SK-N-SH treated with all-trans-retinoic acid at 6 μM for 48 hours (cell line): Measurements from ENCODE around the gene DYSF.
"Not testable (repeated sequence)": the region's sequence is repeated elsewhere in the genome, so short reads cannot be mapped to it uniquely, and the experiment has no call there.

Source experiments
- ATAC-seq: fragments of 200-7000 bp; cut with Tn5 transposase; 3 replicates; pipeline ENCODE4 v1.9.1; 2020; ENCODE audit warnings: mild to moderate bottlenecking, moderate library complexity
- BACH2 ChIP-seq: fragments of 250-450 bp; sonication (Bioruptor Pico); IDR thresholded peaks from 2 replicates; pipeline ENCODE4 v1.9.0; 2021; ENCODE audit warnings: mild to moderate bottlenecking, borderline replicate concordance
- ISL1 ChIP-seq: fragments of 250-450 bp; sonication (Bioruptor Pico); IDR thresholded peaks from 2 replicates; pipeline ENCODE4 v2.1.2; 2022; ENCODE audit warnings: mild to moderate bottlenecking, moderate library complexity
- OSR1 ChIP-seq: fragments of 250-450 bp; sonication (Bioruptor Pico); IDR thresholded peaks from 2 replicates; pipeline ENCODE4 v1.8.0; 2022; ENCODE audit warnings: moderate library complexity, mild to moderate bottlenecking, inconsistent platforms
- PATZ1 ChIP-seq: fragments of 250-450 bp; sonication (Bioruptor Pico); IDR thresholded peaks from 2 replicates; pipeline ENCODE4 v1.8.0; 2020; ENCODE audit warnings: mild to moderate bottlenecking, moderate library complexity, borderline replicate concordance
- PPARA ChIP-seq: fragments of 250-450 bp; sonication (Bioruptor Pico); IDR thresholded peaks from 2 replicates; pipeline ENCODE4 v1.5.0; 2020; ENCODE audit warnings: mild to moderate bottlenecking, borderline replicate concordance
- SNAI2 ChIP-seq: fragments of 250-450 bp; sonication (Bioruptor Pico); IDR thresholded peaks from 2 replicates; pipeline ENCODE4 v1.5.0; 2020; ENCODE audit warnings: mild to moderate bottlenecking, moderate library complexity
- TCF4 ChIP-seq: fragments of 250-450 bp; sonication (Bioruptor Pico); IDR thresholded peaks from 2 replicates; pipeline ENCODE4 v1.8.0; 2021; ENCODE audit warnings: mild to moderate bottlenecking, moderate library complexity, borderline replicate concordance
- TOX ChIP-seq: fragments of 250-450 bp; sonication (Bioruptor Pico); IDR thresholded peaks from 2 replicates; pipeline ENCODE4 v1.8.0; 2021; ENCODE audit warnings: mild to moderate bottlenecking, moderate library complexity, borderline replicate concordance
- ZC3H10 ChIP-seq: fragments of 250-450 bp; sonication (Bioruptor Pico); IDR thresholded peaks from 2 replicates; pipeline ENCODE4 v1.5.1; 2021; ENCODE audit warnings: mild to moderate bottlenecking, moderate library complexity
- ZFP3 ChIP-seq: fragments of 250-450 bp; sonication (Bioruptor Pico); IDR thresholded peaks from 2 replicates; pipeline ENCODE4 v1.5.0; 2020; ENCODE audit warnings: mild to moderate bottlenecking, moderate library complexity
- ZFP30 ChIP-seq: fragments of 450-650 bp; formaldehyde crosslinking; IDR thresholded peaks from 2 replicates; pipeline ENCODE4 v1.5.0; 2022; ENCODE audit warnings: mild to moderate bottlenecking, moderate library complexity
- ZNF565 ChIP-seq: fragments of 450-650 bp; formaldehyde crosslinking; conservative IDR thresholded peaks from 2 replicates; pipeline ENCODE4 v1.5.0; 2020; ENCODE audit warnings: low read depth, mild to moderate bottlenecking, moderate library complexity
- ZNF70 ChIP-seq: fragments of 450-650 bp; formaldehyde crosslinking; IDR thresholded peaks from 2 replicates; pipeline ENCODE4 v1.5.0; 2020; ENCODE audit warnings: mild to moderate bottlenecking, moderate library complexity
- ZNF8 ChIP-seq: fragments of 450-650 bp; formaldehyde crosslinking; IDR thresholded peaks from 2 replicates; pipeline ENCODE4 v1.5.0; 2020; ENCODE audit warnings: mild to moderate bottlenecking, moderate library complexity
- TF ChIP-seq, protein P1 (sequence below): fragments of 250-450 bp; sonication (Bioruptor Pico); IDR thresholded peaks from 2 replicates; pipeline ENCODE4 v1.5.1; 2020; ENCODE audit warnings: low read depth, mild to moderate bottlenecking, moderate library complexity
- TF ChIP-seq, protein P2 (sequence below): fragments of 250-450 bp; sonication (Bioruptor Pico); IDR thresholded peaks from 2 replicates; pipeline ENCODE4 v1.5.1; 2021; ENCODE audit warnings: mild to moderate bottlenecking, moderate library complexity
- TF ChIP-seq, protein P3 (sequence below): fragments of 250-450 bp; sonication (Bioruptor Pico); IDR thresholded peaks from 2 replicates; pipeline ENCODE4 v1.8.0; 2021; ENCODE audit warnings: low read depth, mild to moderate bottlenecking, moderate library complexity, borderline replicate concordance

DYSF gene

DNA sequence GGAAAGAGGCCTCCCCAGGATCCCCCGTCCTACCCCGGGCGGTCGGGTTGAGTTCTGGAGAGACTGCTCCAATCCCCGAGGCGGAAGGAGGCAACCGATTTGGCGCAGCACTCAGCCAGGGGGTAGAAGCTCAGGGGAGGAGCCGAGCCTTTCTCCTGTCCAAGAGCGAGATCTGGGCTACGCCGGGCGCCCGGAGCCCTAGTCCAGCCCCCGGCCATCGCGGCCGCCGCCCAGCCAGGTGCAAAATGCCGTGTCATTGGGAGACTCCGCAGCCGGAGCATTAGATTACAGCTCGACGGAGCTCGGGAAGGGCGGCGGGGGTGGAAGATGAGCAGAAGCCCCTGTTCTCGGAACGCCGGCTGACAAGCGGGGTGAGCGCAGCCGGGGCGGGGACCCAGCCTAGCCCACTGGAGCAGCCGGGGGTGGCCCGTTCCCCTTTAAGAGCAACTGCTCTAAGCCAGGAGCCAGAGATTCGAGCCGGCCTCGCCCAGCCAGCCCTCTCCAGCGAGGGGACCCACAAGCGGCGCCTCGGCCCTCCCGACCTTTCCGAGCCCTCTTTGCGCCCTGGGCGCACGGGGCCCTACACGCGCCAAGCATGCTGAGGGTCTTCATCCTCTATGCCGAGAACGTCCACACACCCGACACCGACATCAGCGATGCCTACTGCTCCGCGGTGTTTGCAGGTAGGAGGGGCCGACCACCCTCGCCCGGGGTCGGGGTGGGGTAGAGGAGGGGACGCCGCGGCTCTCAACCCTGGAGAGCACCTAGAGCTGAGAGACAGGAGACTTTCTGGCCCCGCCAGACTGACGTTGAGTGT is at the start of gene DYSF:
TSS of gene DYSF (plus strand) at position 158 of the 817 bp plus-strand sequence.
- TF ChIP-seq PATZ1 (CRISPR knock-in tag): no peak
- TF ChIP-seq ZNF8 (CRISPR knock-in tag): no peak
- TF ChIP-seq, protein P1, sequence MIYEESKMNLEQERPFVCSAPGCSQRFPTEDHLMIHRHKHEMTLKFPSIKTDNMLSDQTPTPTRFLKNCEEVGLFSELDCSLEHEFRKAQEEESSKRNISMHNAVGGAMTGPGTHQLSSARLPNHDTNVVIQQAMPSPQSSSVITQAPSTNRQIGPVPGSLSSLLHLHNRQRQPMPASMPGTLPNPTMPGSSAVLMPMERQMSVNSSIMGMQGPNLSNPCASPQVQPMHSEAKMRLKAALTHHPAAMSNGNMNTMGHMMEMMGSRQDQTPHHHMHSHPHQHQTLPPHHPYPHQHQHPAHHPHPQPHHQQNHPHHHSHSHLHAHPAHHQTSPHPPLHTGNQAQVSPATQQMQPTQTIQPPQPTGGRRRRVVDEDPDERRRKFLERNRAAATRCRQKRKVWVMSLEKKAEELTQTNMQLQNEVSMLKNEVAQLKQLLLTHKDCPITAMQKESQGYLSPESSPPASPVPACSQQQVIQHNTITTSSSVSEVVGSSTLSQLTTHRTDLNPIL (CRISPR knock-in tag): no peak
- no peak for TF ChIP-seq ZFP30 (CRISPR knock-in tag)
- TF ChIP-seq TCF4: no peak
- peak; percentile 40 for ATAC-seq

DNA sequence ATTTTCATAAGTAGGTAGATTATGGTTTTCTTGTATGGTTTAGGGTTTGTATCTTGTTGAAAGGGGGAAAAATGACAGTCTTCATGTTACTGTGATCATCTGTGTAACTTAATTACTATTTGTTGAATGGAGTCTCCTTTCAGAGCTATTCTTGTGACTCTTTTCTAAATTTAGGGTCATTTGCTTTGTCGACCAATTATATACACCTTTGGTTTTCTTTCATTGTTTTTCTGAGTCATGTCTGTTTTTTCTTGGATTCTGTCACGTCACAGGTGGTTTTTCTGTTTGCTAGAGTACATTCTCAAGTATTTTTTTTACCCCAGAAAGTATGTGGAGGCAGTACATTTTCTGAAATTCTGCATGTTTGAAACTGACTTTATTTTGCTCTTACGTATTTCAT is 43.8 kb upstream of the DYSF start:
- no peak for TF ChIP-seq ZNF70 (CRISPR knock-in tag)
- TF ChIP-seq PPARA (CRISPR knock-in tag): no peak
- no peak for ATAC-seq

GRCh38 chr2:71410696-71411095 is 42.7 kb upstream of the DYSF start:
- ATAC-seq: no peak
- no peak for TF ChIP-seq ZNF8 (CRISPR knock-in tag)

GRCh38 chr2:71416866-71417265 is 36.5 kb upstream of the DYSF start:
- ATAC-seq: not testable (repeated sequence)

DNA sequence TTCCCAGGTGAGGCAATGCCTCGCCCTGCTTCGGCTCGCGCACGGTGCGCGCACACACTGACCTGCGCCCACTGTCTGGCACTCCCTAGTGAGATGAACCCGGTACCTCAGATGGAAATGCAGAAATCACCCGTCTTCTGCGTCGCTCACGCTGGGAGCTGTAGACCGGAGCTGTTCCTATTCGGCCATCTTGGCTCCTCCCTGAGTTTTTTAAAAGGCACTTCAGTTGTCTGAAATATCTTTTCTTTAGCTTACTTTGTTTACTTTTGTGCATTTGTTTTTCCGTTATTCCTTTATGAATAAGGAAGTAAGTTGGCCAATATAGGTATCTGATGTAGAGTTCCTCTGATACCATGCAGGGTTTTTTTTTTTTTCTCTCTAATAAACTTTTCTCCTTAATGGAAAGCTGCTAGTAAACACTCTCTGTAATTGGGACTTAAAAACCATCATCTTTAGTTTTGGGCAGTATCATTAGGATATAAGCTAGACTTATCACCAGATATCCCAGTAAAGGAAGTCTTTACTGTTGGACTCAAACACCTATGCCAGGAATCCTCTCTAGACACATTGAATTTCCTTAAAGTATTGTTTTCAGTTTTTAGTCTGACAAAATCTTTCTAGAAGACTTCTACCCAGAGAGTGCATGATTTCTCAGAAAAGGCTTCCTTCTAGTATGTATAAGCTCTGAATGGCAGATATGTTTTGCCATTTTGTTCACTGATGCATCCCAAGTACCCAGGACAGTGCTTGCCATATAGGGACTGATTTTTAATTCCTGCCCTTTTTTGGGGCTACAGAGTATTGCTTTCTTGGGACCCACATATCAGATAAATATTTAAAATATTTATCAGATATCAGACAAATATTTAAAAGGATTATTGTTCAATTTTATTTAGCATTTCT is 35.8 kb upstream of the DYSF start:
- ATAC-seq: no peak
- TF ChIP-seq TOX (CRISPR knock-in tag): no peak
- TF ChIP-seq ZNF70 (CRISPR knock-in tag): no peak
- TF ChIP-seq, protein P2, sequence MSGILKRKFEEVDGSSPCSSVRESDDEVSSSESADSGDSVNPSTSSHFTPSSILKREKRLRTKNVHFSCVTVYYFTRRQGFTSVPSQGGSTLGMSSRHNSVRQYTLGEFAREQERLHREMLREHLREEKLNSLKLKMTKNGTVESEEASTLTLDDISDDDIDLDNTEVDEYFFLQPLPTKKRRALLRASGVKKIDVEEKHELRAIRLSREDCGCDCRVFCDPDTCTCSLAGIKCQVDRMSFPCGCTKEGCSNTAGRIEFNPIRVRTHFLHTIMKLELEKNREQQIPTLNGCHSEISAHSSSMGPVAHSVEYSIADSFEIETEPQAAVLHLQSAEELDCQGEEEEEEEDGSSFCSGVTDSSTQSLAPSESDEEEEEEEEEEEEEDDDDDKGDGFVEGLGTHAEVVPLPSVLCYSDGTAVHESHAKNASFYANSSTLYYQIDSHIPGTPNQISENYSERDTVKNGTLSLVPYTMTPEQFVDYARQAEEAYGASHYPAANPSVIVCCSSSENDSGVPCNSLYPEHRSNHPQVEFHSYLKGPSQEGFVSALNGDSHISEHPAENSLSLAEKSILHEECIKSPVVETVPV (CRISPR knock-in tag): no peak
- TF ChIP-seq BACH2 (CRISPR knock-in tag): no peak
- TF ChIP-seq ZNF8 (CRISPR knock-in tag): no peak
- TF ChIP-seq ZNF565: no peak
- TF ChIP-seq SNAI2 (CRISPR knock-in tag): no peak
- TF ChIP-seq ZFP30 (CRISPR knock-in tag): no peak

- no peak for ATAC-seq
- TF ChIP-seq BACH2 (CRISPR knock-in tag) (no peak), SNAI2 (CRISPR knock-in tag) (no peak), PATZ1 (CRISPR knock-in tag) (no peak), OSR1 (CRISPR knock-in tag) (no peak), TCF4 (no peak), ZC3H10 (CRISPR knock-in tag) (no peak), ZFP3 (CRISPR knock-in tag) (no peak), TOX (CRISPR knock-in tag) (no peak), ISL1 (CRISPR knock-in tag) (no peak)
- TF ChIP-seq, protein P3, sequence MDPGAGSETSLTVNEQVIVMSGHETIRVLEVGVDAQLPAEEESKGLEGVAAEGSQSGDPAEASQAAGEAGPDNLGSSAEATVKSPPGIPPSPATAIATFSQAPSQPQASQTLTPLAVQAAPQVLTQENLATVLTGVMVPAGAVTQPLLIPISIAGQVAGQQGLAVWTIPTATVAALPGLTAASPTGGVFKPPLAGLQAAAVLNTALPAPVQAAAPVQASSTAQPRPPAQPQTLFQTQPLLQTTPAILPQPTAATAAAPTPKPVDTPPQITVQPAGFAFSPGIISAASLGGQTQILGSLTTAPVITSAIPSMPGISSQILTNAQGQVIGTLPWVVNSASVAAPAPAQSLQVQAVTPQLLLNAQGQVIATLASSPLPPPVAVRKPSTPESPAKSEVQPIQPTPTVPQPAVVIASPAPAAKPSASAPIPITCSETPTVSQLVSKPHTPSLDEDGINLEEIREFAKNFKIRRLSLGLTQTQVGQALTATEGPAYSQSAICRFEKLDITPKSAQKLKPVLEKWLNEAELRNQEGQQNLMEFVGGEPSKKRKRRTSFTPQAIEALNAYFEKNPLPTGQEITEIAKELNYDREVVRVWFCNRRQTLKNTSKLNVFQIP (CRISPR knock-in tag): no peak
- TF ChIP-seq, protein P2 (CRISPR knock-in tag): no peak
These were observed 34.2 kb upstream of the DYSF start for GRCh38 chr2:71419145-71419544.
